Adrenal gland (tissue), 5 donors: ENCODE results near the gene PYGL.

Source experiments
- CTCF ChIP-seq, 6 experiments: fragments of 450-650 bp in 4 of 6; fragments of 200-600 bp in 2 of 6; sonication (generic) in 1 of 6; IDR thresholded peaks; 1 replicate in 5 of 6; 2 replicates in 1 of 6; pipeline versions ENCODE4 v1.5.1 to v1.8.0; 2016 to 2021; ENCODE audit warnings: antibody characterized with exemption in 6 of 6, mild to moderate bottlenecking in 2 of 6, moderate library complexity in 1 of 6
- POLR2A ChIP-seq, 2 donors: fragments of 450-650 bp; IDR thresholded peaks; one replicate each; pipeline ENCODE4 v1.6.1; 2017; ENCODE audit warnings: antibody characterized with exemption in 2 of 2, mild to moderate bottlenecking in 2 of 2, moderate library complexity in 1 of 2
- donor health status: DM: no; HTN: no; CAD: no.

GRCh38 chr14:50875359-50876070, 68.8 kb downstream of the PYGL start:
- TF ChIP-seq POLR2A (IDR thresholded peaks at IDR 0.05) = no peak
- TF ChIP-seq CTCF (IDR thresholded peaks at IDR 0.05) = no peak
